GM11168 (cell line): ENCODE measurements around the gene HHAT.

ENCODE experiments used
- in situ Hi-C: fragments of 300-500 bp; cut with MboI; formaldehyde crosslinking; loops from one replicate; pipeline ENCODE4 v1.12.0; 2022; ENCODE audit warnings: low sequenced_read_pairs; ENCODE audit not compliant: unreplicated experiment

Gene HHAT

DNA sequence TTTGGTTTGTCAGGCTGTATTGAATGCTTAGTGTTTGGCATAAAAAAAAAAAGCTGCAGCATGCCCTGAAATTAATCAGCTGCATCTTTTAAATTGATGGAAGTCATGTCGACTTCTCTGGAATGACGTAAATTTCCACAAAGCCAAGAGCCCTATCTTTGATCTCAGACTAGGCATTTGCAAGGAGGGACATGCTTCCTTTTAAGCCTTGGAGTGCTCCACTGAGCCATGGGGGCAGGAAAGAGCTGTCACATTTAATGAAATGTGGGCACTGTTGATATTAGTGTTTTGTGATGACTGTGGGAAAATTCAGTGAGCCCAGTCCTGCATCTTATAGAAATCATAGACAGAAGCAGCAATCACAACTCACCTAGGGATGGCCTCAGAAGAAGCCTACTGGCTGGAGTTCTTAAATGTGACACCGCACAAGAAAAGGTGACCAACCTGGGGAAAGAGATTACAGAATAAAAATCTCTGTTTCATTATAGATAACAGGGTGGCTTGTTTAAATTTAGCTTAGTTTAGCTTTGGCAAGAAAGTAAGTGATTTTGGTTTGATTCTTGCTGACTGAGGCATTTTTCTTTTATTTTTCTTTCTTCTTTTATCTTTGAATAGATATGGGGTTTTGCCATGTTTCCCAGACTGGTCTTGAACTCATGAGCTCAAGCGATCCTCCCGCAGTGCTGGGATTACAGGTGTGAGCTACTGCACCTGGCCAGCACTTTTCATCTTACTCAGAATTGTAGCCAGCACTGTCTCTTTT is 188.2 kb downstream of the HHAT start:
- in situ Hi-C loops = no loop called here

DNA sequence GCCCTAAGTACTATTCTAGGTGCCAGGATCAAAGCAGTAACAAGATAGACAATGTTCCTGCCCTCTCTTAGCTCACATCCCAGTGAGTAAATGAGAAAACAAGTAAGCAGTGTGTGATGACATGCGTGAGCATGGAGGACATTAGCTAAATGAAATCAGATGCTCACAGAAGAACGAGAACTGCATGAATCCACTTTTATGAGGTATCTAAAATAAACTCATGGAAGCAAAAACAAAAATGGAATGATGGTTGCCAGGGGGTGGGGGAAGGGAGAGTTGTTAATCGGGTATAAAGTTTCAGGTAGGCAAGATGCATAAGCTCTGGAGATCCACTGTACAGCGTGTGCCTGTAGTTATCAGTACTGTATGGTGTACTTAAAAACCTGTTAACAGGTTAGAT is 195.1 kb downstream of the HHAT start:
- in situ Hi-C loops = no loop called here

DNA sequence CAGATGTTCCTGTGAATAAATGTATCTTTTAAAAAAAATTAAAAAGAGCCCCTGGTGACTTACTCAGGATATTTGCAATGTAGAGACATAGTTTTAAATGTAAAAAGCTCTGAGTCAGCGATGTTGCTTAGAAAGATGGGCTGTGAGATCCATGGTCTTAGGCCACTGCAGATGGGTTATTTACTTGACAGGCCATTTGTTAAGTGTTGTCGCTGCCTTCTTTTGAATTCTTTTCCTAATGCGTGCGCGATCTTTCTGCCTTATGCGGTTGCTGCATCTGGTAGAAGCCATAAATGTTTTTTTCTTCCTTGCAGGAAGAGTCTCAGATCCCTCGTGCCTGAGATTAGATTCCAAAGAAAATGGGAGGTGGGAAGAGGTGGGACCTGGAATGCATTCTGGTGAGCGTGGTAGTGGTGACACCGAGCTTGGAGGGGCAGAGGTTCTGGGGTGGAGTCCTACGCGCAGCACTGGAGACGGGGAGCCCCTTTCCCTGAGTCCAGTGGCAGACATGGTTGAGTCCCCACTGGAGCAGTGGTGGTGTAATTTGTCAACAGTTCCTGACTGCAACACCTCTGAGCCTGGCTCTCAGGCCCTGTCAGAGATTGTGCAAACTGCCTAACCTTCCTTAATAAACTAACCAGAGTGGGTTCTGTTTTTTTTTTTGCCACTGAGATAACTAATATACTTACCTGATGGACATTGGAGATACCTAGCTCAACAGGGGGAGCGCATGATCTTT is 197.2 kb downstream of the HHAT start:
- in situ Hi-C loops = no loop called here

DNA sequence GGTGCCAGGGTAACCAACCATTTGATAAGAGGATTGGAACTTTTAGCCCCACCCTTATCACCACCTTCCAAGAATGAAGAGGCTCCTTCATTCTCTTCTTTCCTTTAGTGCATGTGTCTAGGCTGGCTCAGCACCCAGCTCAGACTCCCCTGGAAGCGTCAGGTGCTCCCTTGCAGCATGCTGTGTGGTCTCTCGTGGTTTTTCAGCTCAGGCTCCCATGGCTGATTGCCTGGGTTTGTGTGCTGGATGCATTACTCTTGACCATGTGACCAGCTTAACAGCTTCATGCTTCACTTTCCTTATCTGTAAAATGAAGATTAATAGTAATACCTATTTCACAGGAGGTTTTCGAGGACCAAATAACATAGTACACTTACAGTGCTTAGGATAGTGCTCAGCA is 198.4 kb downstream of the HHAT start:
- in situ Hi-C loops = no loop called here

DNA sequence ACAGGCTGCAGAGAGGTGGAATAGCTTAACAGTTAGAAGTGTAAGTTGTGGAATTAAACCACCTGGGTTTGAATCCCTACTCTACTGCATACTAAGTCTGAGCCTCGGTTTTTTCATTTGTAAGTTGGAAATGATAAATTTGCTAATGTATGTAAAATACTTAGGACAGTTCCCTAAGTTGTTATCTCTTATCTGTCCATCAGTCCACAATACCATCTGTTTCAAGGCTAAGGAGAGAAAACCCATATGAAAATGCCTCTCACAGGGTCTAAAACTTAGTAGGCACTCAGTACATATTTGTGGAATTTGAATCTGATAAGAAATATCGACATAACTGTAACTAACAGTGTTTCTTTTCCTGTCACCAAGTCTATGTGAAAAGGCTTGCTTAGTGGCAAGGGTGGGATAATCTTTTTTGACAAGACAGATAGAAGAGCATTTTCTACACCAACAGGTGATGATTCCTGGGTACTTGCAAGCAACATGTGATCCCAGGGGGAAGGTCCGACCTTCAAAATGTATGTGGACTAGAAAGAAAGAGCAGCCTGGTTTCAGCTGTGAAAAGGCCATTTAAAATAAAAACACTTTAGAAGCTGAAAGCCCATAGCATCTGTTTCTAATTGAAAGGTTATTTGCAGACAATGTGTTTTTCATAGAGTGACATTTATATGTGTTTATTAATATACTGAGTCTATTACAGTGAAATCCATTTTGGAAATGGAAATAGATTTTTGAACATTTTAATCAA is 202.9 kb downstream of the HHAT start:
- in situ Hi-C loops = no loop called here

DNA sequence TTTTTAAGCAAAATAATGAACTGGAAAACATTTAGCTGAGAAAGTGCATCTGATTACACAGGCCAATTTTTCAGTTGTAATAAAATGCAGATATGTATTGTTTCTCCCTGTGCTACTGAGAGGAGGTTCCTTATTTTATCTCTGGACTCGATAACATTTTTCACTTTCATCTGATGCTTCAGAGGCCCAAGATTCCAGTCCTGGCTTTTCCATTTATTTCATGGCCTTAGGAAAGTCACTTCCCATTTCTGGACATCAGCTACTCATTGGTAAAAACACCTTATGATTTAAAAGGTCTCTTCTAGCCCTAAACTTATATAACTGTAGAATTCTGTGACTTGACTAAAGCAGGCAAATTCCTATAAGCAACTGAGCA is 203.5 kb downstream of the HHAT start:
- in situ Hi-C loops = no loop called here

DNA sequence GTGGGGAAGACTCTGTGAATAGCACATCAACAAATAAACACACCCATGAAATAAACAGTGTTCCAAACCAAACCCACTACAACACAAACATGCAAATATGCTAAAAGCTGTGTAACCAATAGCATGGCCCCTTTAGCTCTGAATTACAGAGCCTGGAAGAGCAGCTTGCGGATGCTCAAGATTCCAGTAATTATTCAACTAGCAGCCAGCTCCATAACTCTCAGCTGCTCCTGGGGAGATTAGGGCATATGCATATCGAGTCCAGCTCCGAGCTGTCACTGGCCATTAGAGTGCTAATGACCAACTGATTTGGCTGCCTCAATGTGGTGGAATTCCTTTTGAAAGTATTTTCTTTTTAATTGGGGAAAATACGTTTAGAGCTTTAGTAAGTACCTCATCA is 207.1 kb downstream of the HHAT start:
- in situ Hi-C loops = no loop called here

DNA sequence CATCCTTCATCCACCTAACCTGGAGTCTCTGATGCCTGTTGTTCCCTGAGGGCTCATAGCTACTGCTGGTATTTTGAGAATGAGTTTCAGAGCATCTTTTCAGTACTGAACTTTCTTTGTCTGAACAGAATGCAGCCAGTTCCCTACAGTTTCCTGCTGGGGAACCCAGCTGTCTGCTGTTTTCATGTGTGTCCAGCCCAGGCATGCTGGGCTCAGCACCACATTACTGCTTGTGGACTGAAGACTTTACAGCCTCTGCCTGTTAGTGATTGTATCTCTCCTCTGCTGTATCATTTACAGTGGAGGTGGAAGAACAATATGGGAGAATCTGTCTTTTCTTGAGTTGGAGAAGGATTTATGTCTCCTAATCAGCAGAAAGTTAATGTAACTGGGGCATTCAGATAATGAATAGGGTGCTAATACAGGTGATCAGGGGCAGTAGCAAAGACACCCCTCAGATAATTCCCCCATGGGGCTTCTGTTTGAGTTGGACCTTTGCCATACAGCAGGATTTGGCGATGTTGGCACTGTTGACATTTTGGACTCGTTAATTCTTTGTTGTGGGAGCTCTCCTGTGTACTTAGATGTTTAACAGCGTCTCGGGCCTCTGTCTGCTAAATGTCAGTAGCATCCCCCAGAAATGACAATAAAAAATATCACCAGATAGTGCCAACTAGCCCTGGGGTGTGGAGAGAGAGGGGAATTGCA is 207.7 kb downstream of the HHAT start:
- in situ Hi-C loops = no loop called here

DNA sequence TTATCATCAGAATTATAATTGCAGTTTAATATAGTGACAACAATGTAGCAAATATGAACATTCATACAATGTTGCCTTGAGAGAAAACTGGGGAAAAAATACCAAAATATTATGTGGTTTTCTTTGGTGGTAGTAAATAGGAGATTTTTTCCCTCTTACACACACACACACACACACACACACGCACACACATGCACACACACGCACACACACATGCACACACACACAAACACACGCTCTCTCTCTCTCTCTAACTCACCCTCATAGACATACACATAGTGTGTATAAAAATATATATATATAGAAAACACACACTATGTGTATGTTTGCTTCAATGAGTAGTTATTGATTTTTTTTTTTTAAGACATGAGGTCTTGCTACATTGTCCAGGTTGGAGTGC is 211.6 kb downstream of the HHAT start:
- in situ Hi-C loops = no loop called here

DNA sequence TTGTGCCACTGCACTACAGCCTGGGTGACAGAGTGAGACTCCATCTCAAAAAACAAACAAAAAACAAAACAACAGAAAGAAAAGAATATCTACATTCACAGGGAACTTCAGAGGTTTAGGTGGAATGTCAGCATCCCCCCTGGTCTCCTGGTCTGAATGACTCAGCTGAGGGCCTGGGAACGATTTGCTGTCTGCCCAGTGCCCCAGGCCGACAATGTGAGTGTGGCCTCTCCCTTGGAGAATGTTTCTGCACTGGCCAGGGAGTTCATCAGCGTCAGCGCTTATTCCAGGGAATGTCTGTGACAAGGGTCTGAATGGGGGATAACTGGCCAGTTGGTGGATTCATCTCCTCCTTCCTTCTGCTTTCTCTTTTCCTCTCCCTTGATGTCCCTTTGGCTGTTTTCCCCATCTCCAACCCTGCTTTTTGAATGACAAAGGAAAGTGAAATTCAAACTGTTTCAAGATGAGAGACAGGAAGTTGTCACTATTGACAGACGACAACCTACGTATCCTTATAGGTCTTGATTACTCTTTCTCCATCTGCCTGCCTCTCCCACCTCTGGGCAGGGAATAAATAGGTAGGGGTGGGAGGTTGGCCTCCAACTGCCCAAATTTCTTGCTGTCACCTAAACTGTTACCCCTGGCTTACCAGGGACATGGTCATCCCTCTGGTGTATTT is 213.1 kb downstream of the HHAT start:
- in situ Hi-C loops = no loop called here

DNA sequence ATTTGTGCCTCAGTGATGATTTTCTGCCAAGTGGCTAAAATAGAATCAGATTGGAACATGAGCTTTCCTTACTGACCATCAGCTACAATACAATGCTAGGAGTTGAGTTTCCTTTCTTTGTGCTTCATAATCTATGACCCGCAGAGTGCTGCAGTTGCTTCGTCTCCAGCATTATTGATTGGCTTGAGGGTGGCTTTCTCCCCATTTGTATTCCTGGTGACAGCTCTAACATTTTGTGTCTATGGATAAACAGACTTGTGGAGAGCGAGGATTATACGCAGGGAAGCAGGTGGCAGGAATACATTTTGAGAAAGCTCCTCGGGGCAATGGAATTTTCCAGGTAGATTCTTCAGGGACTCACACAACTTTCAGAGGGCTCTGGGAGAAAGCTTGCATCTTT is 223.2 kb downstream of the HHAT start:
- in situ Hi-C loops = no loop called here

DNA sequence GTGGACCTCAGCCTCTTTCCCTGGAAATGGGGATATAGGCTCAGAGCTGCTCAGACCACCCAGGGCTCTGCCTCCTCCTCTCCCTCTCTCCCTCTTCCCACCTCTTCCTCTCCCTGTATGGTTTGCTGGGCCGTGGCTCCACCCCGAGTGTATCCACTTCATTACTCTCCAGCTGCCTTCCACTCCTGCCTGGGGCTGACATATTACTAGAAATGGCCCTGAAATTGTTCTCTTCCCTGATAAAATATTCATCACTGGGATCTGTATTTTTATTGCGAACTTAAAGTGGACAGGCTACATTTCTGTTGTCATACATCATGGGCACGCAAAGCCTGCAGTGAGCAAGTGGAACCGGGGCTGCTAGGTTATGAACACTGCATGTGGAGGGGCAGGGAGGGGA is 225.0 kb downstream of the HHAT start:
- in situ Hi-C loops = no loop called here

DNA sequence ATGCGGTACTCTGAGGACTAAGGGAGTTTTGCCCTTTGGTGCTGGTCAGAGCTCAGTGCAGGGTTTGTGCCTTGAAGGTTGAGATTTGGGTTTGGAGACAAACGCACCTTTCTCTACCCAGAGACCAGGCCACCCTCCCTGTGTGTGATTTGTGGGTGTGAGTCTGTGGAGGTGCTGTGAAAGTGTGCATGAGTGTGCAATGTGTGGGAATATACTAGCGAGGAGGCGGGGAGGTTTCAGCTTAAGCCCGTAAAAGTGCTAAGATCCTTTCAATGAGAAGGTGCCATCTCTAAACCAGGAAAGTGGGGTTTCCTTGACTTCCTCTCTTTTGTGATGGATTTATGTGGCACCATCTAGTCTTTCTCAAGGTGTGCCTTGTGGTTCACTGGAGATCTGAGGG is 225.7 kb downstream of the HHAT start:
- in situ Hi-C loops = no loop called here

DNA sequence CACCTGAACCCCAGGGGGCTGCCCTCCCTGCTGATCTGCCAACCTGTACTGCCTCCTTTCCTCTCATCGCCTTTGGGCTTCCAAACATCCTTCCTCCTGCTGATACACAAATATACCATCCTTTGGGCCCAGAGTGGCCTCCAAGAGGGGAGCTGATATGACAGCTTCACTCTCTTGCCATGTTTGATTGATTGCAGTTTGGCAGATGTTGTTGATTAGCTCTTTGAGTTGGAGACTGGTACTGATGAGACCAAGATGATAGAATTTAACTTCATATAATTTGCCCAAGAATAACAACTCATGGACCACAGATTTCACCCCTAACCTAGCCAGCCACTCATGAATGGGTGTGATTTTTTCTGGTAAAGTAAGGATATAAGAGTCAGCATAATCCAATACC is 227.8 kb downstream of the HHAT start:
- in situ Hi-C loops = no loop called here

DNA sequence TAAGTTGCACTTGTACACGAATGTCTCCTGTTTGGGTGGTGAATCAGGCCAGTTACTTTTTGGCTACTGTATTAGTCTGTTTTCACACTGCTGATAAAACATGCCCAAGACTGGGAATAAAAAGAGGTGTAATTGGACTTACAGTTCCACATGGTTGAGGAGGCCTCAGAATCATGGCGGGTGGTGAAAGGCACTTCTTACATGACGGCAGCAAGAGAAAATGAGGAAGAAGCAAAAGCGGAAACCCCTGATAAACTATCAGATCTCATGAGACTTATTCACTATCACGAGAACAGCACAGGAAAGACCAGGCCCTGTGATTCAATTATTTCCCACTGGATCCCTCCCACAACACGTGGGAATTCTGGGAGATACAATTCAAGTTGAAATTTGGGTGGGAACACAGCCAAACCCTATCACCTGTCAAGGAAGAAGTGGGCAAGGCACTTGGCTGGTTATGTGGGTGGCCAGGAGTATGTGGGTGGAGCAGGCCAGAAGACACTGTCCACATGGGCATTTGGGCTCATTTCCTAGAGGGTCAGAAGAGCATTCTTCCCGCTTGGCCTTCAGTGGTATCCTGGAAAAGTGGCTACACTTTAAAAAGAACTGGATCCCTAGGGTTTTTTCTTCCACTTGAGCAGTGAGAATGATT is 228.8 kb downstream of the HHAT start:
- in situ Hi-C loops = no loop called here

DNA sequence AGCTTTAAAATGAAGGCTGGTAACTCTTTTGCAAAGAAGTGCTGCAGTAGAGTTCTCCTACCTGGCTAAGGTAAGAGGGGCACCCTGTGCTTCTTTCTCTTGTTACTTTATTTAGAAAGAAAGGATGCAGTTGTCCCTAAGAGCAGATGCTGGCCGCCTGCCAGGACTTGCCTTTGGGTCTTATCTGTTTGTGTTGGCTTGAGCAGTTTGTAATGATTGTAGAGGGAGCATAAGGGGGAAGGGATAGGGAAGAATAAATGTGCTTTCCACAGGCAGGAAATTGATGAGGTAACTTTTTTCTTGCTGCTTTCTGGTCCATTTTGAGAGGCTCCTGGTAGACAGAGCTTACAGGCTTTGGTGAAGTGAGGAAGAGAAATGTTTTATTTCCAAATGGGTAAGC is 229.6 kb downstream of the HHAT start:
- in situ Hi-C loops = no loop called here

DNA sequence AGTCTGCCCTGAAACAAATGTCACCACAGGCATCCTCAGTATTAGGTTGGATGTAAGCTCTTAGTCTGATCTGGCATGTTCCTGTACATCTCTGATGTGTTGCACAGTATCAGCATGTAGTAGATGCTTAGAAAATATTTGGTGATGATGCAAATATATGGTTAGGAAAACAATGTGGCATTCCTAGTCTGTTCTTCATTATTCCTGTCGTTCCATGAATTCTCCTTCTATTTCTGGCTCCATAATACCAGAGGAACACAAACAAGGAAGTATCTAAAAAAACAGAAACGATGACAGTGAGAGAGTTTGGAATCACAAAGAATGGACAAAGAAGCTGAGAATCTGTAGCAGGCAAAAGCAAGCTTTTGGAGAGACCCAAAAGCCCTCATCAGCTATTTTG is 236.6 kb downstream of the HHAT start:
- in situ Hi-C loops = no loop called here

DNA sequence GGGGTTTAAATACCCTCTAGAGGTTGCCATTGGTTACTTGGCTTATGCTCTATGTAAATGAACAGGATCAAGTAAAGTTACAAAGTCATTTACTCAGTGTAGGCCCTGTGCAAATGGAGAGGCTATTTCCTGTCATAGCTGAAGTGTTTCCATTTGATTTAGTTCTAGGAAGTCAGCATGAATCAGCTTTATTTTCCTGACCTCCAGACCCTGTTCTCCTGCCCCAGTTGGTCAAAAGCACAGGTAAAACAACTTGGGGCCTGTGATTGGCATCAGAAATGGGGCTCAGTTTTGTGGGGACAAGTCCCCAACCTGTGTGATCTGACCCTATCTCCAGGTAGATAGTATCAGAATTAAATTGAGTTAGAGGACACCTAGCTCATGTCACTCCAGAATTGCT is 239.9 kb downstream of the HHAT start:
- in situ Hi-C loops = no loop called here

DNA sequence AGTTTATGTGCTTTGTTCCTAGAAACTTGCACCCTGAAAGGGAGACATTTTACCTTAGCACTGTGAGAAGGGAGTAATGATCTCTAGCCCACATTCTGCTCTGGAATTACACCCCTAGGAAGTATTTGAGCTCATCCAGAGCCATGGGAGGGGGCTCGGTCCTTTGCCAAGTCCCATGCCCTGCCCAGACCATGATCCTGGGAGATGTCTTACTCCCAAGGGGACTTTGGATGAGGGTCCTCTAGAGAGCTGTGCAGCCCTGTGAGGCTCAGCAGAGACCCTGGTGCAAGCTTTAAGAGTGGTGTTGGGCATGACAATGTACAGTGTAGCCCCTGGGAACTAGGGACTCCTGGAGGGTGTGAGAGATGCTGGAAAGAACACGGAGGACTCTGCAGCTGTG is 241.4 kb downstream of the HHAT start:
- in situ Hi-C loops = no loop called here
